ENCODE measurements around the gene RPS3. TPM values are rescaled to one million over a fixed set of nuclear protein-coding genes. Genes with fewer than 3 reads are reported as not detected.
A peak's percentile ranks its signal among the peaks of the same experiment; 100 is the strongest.

The RPS3 gene
- polyA plus RNA-seq, 1 of the 3 experiments (the other 2 are of a cell fraction): 4,540 TPM

DNA sequence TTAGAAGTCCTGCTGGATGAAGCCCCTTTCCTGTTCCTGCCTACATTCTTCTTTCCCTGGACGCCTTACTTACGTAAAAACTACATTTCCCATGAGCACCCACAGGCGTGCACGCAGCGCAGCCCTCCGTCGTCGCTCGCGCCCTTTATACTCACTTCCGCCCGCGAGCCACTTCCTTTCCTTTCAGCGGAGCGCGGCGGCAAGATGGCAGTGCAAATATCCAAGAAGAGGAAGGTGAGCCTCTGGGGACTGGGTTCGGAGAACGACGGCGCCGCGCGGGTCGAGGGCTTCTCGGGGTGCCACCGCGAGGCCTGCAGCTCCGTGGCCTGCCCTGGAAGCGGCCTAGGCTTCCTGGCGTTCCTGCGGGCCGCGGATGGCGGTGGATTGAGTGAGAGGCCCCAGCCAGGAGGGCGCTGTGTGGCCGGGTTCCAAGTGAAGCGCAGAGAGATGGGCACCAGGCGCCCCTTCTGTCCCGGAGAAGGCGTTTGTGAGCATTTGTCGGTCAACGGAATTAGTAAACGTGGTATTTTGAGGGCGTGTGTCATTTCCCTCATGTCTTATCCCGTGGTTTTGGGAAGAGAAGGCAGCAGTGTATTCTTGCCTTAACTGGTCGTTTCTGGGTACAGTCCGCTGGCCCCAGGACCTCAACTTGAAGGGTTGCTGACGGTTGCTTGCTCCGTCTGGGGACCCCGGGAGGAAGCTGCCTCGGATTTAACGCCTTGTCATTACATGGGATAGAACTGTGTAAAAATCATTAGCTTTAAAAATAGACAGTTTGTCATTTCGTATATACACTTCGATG, at the start of gene RPS3 (continued):
- TF ChIP-seq, protein P1, sequence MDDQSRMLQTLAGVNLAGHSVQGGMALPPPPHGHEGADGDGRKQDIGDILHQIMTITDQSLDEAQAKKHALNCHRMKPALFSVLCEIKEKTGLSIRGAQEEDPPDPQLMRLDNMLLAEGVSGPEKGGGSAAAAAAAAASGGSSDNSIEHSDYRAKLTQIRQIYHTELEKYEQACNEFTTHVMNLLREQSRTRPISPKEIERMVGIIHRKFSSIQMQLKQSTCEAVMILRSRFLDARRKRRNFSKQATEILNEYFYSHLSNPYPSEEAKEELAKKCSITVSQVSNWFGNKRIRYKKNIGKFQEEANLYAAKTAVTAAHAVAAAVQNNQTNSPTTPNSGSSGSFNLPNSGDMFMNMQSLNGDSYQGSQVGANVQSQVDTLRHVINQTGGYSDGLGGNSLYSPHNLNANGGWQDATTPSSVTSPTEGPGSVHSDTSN (IDR thresholded peaks at IDR 0.05): no peak
- TF ChIP-seq TEAD4 (IDR thresholded peaks at IDR 0.05; ENCODE audit: borderline replicate concordance, insufficient read depth) (0 out of 2 replicates have a peak, but pooled peaks have one; percentile 14), GABPA (IDR thresholded peaks at IDR 0.05; ENCODE audit: low read depth) (peak; percentile 91), NFIC (IDR thresholded peaks at IDR 0.05; ENCODE audit: borderline replicate concordance) (peak; percentile 43; the same call in 1 of the 2 replicates), YY1 (IDR thresholded peaks at IDR 0.05; ENCODE audit: low read depth) (peak; percentile 93), RAD21 (IDR thresholded peaks at IDR 0.05; ENCODE audit: low read length) (no peak), FOSL2 (IDR thresholded peaks at IDR 0.05; ENCODE audit: borderline replicate concordance, low read depth) (no peak), MXI1 (IDR thresholded peaks at IDR 0.05; ENCODE audit: low read depth, low read length) (peak; percentile 80)
- TF ChIP-seq, protein P2, sequence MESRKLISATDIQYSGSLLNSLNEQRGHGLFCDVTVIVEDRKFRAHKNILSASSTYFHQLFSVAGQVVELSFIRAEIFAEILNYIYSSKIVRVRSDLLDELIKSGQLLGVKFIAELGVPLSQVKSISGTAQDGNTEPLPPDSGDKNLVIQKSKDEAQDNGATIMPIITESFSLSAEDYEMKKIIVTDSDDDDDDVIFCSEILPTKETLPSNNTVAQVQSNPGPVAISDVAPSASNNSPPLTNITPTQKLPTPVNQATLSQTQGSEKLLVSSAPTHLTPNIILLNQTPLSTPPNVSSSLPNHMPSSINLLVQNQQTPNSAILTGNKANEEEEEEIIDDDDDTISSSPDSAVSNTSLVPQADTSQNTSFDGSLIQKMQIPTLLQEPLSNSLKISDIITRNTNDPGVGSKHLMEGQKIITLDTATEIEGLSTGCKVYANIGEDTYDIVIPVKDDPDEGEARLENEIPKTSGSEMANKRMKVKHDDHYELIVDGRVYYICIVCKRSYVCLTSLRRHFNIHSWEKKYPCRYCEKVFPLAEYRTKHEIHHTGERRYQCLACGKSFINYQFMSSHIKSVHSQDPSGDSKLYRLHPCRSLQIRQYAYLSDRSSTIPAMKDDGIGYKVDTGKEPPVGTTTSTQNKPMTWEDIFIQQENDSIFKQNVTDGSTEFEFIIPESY (IDR thresholded peaks at IDR 0.05; ENCODE audit: borderline replicate concordance, low read depth): 0 out of 2 replicates have a peak, but pooled peaks have one; percentile 30

DNA sequence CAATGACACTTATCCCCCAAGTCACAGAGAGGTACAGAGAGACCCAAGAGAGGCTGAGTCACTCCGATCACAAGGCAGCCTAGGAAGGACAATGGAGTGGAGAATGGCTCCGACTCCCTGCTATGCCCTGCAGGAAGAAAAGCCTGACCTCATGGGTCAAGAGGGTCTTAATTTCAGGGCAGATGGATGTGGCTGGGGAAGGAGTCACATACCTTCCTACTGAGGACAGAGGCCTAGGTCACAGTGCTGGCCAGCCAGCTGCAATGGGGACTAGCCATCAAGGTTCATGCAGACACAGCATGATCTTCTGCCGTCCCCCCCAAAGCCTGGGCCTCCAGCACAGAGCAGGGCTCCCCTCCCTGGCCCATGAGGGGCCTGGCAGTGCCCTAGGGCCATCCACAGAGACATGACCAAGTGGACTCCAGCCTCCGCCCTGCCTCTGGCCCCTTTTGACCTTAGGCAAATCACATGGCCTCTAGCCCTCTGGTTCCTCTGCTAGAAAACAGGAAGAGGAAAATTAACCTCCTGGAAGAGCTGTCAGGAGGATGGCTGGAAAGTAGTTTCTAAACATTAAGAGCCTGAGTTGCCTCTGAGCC, 49.7 kb upstream of the RPS3 start:
- CTCF ChIA-PET: interaction anchor here (1.0 to 3.6 kb wide), 6 partner anchors 9 to 69 kb away, joined by 3 to 24 read pairs (median 6); no protein-coding TSS in a partner anchor
- peak overlapping the region in 1 of 2 experiments; percentile 36; a peak in 1 of 4 replicates for H3K27ac ChIP-seq (ENCODE audit: low read depth in 2 of 2, low read length in 1 of 2)
- POLR2A ChIA-PET: interaction anchor here (1.8 kb wide), 1 partner anchor 9 kb away, joined by 8 read pairs; no protein-coding TSS in a partner anchor

More for the DNA sequence above, 49.7 kb upstream of the RPS3 start:
- Histone ChIP-seq H3K4me1 (ENCODE audit: control insufficient read depth in 1 of 2, insufficient read depth in 2 of 2, low read depth in 1 of 2, low read length in 1 of 2) (peaks cover 30 to 59% of the 10 kb centered on the region in 2 experiments; a peak in 3 of 4 replicates), H3K79me2 (ENCODE audit: insufficient read depth) (no peaks in the 10 kb centered on the region), H3K4me3 (ENCODE audit: low read depth in 2 of 2, low read length in 1 of 2) (no peak overlapping the region), H2AFZ (ENCODE audit: low read depth) (no peak overlapping the region), H3F3A (replicated peaks; ENCODE audit: insufficient read depth) (peaks cover 17% of the 10 kb centered on the region), H3K36me3 (replicated peaks in 1 of 2; ENCODE audit: control insufficient read depth in 1 of 2, insufficient read depth in 2 of 2, low read length in 1 of 2) (no peaks in the 10 kb centered on the region), H3K9me2 (no peaks in the 10 kb centered on the region), H3K9ac (no peak overlapping the region), H3K9me3 (no peaks in the 10 kb centered on the region), H3K27me3 (ENCODE audit: insufficient read depth) (no peaks in the 10 kb centered on the region), H4K20me1 (ENCODE audit: insufficient read depth) (no peaks in the 10 kb centered on the region), H3K4me2 (no peak overlapping the region)
- 73% methylated on average over 3 of the region's 4 CpGs for WGBS (ENCODE audit: low lambda C conversion rate)
- TF ChIP-seq SMC3 (IDR thresholded peaks at IDR 0.05; ENCODE audit: low read depth, low read length): no peak
- TF ChIP-seq GATA2 (CRISPR knock-in tag; IDR thresholded peaks at IDR 0.05): no peak
- no peak for TF ChIP-seq POLR2AphosphoS5 (IDR thresholded peaks at IDR 0.05; ENCODE audit: low read depth, low read length)
- no peak for TF ChIP-seq FOXM1 (IDR thresholded peaks at IDR 0.05; ENCODE audit: low read depth)
- no peak for TF ChIP-seq MEF2A (IDR thresholded peaks at IDR 0.05; ENCODE audit: borderline replicate concordance, low read depth)
- no peak for TF ChIP-seq ELF1 (IDR thresholded peaks at IDR 0.05)
- DNase-seq: no peak
